Keratinocyte (primary cell): Measurements from ENCODE around the gene CLDN2. TPM values are rescaled to one million over a fixed set of nuclear protein-coding genes. Genes with fewer than 3 reads are reported as not detected.

ENCODE experiments used
- DNase-seq: peaks from one replicate; pipeline ENCODE4 v3.0.0-alpha.2; 2011; ENCODE audit warnings: low read depth, missing footprints, low spot score
- FAIRE-seq: peaks from 2 replicates; lab custom pipeline; 2011; peaks lifted over from hg19 to GRCh38; lab: Jason Lieb, UNC
- H2AFZ ChIP-seq: 2 replicates; pipeline ENCODE4 v1.6.0; 2012; ENCODE audit warnings: low read length, control low read depth, inconsistent platforms; ENCODE audit not compliant: control insufficient read depth
- H3K27ac ChIP-seq: 2 replicates; pipeline ENCODE4 v1.5.1; 2011; ENCODE audit warnings: low read length; ENCODE audit not compliant: control insufficient read depth, insufficient read depth
- H3K27me3 ChIP-seq: 3 replicates; pipeline ENCODE4 v1.6.0; 2011; ENCODE audit warnings: low read length; ENCODE audit not compliant: control insufficient read depth, insufficient read depth; ENCODE audit errors: extremely low read depth
- H3K36me3 ChIP-seq, 2 experiments: 2 replicates in 1 of 2; 3 replicates in 1 of 2; pipeline ENCODE4 v1.5.1; 2011; ENCODE audit warnings: low read length in 2 of 2, mild to moderate bottlenecking in 1 of 2; ENCODE audit not compliant: control insufficient read depth in 2 of 2, insufficient read depth in 2 of 2; ENCODE audit errors: extremely low read depth in 1 of 2
- H3K4me1 ChIP-seq: 3 replicates; pipeline ENCODE4 v1.5.1; 2011; ENCODE audit warnings: low read length; ENCODE audit not compliant: control insufficient read depth, insufficient read depth; ENCODE audit errors: extremely low read depth
- H3K4me2 ChIP-seq: 3 replicates; pipeline ENCODE4 v1.6.0; 2011; ENCODE audit warnings: low read depth, low read length; ENCODE audit not compliant: control insufficient read depth, insufficient read depth; ENCODE audit errors: extremely low read depth
- H3K4me3 ChIP-seq, 3 experiments: fragments of 200-600 bp in 1 of 3; sonication (generic) in 1 of 3; 2 replicates in 2 of 3; 3 replicates in 1 of 3; pipeline ENCODE4 v1.5.1; 2011 to 2016; ENCODE audit warnings: low read length in 3 of 3, mild to moderate bottlenecking in 3 of 3, control low read depth in 2 of 3, inconsistent platforms in 1 of 3, low read depth in 1 of 3, mixed read lengths in 1 of 3, mixed run types in 1 of 3, moderate library complexity in 1 of 3; ENCODE audit not compliant: control insufficient read depth in 2 of 3, insufficient read depth in 2 of 3; ENCODE audit errors: extremely low read depth in 1 of 3
- H3K79me2 ChIP-seq: 2 replicates; pipeline ENCODE4 v1.6.0; 2012; ENCODE audit warnings: low read length; ENCODE audit not compliant: control insufficient read depth, insufficient read depth
- H3K9ac ChIP-seq: 3 replicates; pipeline ENCODE4 v1.6.0; 2011; ENCODE audit warnings: low read length; ENCODE audit not compliant: control insufficient read depth, insufficient read depth; ENCODE audit errors: extremely low read depth
- H3K9me1 ChIP-seq: 3 replicates; pipeline ENCODE4 v1.6.0; 2011; ENCODE audit warnings: low read length; ENCODE audit not compliant: control insufficient read depth, insufficient read depth; ENCODE audit errors: extremely low read depth
- H3K9me3 ChIP-seq: 2 replicates; pipeline ENCODE4 v1.5.1; 2012; ENCODE audit warnings: low read depth, low read length; ENCODE audit not compliant: control insufficient read depth
- H4K20me1 ChIP-seq: 3 replicates; pipeline ENCODE4 v1.6.0; 2011; ENCODE audit warnings: low read length; ENCODE audit not compliant: control insufficient read depth, insufficient read depth; ENCODE audit errors: extremely low read depth
- CTCF ChIP-seq, 3 experiments: IDR thresholded peaks in 1 of 3; conservative IDR thresholded peaks in 1 of 3; optimal IDR thresholded peaks in 1 of 3; 2 replicates in 2 of 3; 3 replicates in 1 of 3; pipeline versions ENCODE3 to v1.5.1; 2011; ENCODE audit warnings: low read length in 3 of 3, mild to moderate bottlenecking in 3 of 3, moderate library complexity in 2 of 3, control low read depth in 1 of 3, inconsistent platforms in 1 of 3; ENCODE audit not compliant: insufficient read depth in 2 of 3; ENCODE audit errors: extremely low read depth in 1 of 3
- EZH2 ChIP-seq: IDR thresholded peaks from one replicate; pipeline ENCODE4 v1.6.1; 2012; ENCODE audit warnings: inconsistent platforms, mild to moderate bottlenecking, low read length, moderate library complexity
- dilution Hi-C: fragments of 300-500 bp; cut with MboI; formaldehyde crosslinking; loops from one replicate; pipeline ENCODE4 v1.7.0; 2020; ENCODE audit warnings: low sequenced_read_pairs; ENCODE audit not compliant: extremely low pct_ligation_motif_present
- polyA plus RNA-seq, 5 experiments: library from polyadenylated mRNA; depleted of rRNA in 3 of 5; stranded (reverse) in 3 of 5; stranded (forward) in 1 of 5; unstranded in 1 of 5; fragments of >200 nt; gene quantifications; 1 replicate in 1 of 5; 2 replicates in 3 of 5; 3 replicates in 1 of 5; pipeline versions ENCODE4 v1.2.1 to v1.2.3, GENCODE V29; 2011 to 2012; ENCODE audit warnings: missing spikeins in 2 of 5, low read depth in 1 of 5, low replicate concordance in 1 of 5

Gene CLDN2
- polyA plus RNA-seq, 1 donor (not counting 4 experiments of a cell fraction or from before 2014, with no cell fraction given) = not detected

GRCh38 chrX:106952988-106953387, 32.8 kb downstream of the CLDN2 start:
- Histone ChIP-seq H3K4me2 (no peak overlapping the region), H3K9me1 (no peaks in the 10 kb centered on the region), H3K4me3 (no peak overlapping the region), H4K20me1 (no peaks in the 10 kb centered on the region), H3K79me2 (no peaks in the 10 kb centered on the region), H3K27ac (no peak overlapping the region), H3K9me3 (no peaks in the 10 kb centered on the region), H2AFZ (no peak overlapping the region), H3K9ac (no peak overlapping the region), H3K27me3 (no peaks in the 10 kb centered on the region), H3K4me1 (no peaks in the 10 kb centered on the region), H3K36me3 (peaks cover 0 to 2% of the 10 kb centered on the region in 2 experiments)
- TF ChIP-seq EZH2 (no peak), CTCF (optimal IDR thresholded peaks at IDR 0.05 in 1 of 3, IDR thresholded peaks at IDR 0.05 in 1 of 3, conservative IDR thresholded peaks at IDR 0.05 in 1 of 3; ENCODE audit: extremely low read depth in 1 of 3, insufficient read depth in 2 of 3, low read length in 3 of 3) (peak in 2 of 3 experiments; percentile 19 to 22)
- DNase-seq = no peak
- no peak for FAIRE-seq
- dilution Hi-C loops = no loop called here

- H3K4me3 ChIP-seq = no peak overlapping the region
Measured at GRCh38 chrX:106954041-106954440, 33.8 kb downstream of the CLDN2 start.

More at GRCh38 chrX:106954041-106954440, 33.8 kb downstream of the CLDN2 start:
- no peak overlapping the region for H3K27ac ChIP-seq
- H3K9me1 ChIP-seq = no peaks in the 10 kb centered on the region
- H4K20me1 ChIP-seq = no peaks in the 10 kb centered on the region
- peaks cover 0 to 4% of the 10 kb centered on the region in 2 experiments for H3K36me3 ChIP-seq
- DNase-seq = no peak
- H3K79me2 ChIP-seq = no peaks in the 10 kb centered on the region
- FAIRE-seq = no peak
- TF ChIP-seq EZH2 = no peak
- H3K27me3 ChIP-seq = no peaks in the 10 kb centered on the region
- H3K4me2 ChIP-seq = no peak overlapping the region
- H2AFZ ChIP-seq = no peak overlapping the region
- no peak overlapping the region for H3K9ac ChIP-seq
- no peaks in the 10 kb centered on the region for H3K4me1 ChIP-seq
- no peaks in the 10 kb centered on the region for H3K9me3 ChIP-seq
- dilution Hi-C loops = no loop called here
